ENCODE data around the gene SORCS1. TPM values are rescaled to one million over a fixed set of nuclear protein-coding genes. Genes with fewer than 3 reads are reported as not detected.

The SORCS1 gene
- total and polyA plus RNA-seq, 2 donors from 2014 or later, result 0.76 to 2.4 TPM

GRCh38 chr10:106938513-106938912, 226.0 kb downstream of the SORCS1 start:
- FAIRE-seq (no peak), DNase-seq (peak in 1 of 5 donors; percentile 39)
- no peak for TF ChIP-seq CTCF (IDR thresholded peaks at IDR 0.05; ENCODE audit: borderline replicate concordance, extremely low read depth, insufficient read depth)
- Histone ChIP-seq H3K36me3 (ENCODE audit: control insufficient read depth in 2 of 3, insufficient read depth in 3 of 3, low read length in 3 of 3) (no peaks in the 10 kb centered on the region), H3K27me3 (ENCODE audit: control insufficient read depth, insufficient read depth, low read length) (no peaks in the 10 kb centered on the region), H3K27ac (ENCODE audit: low read depth in 2 of 2, low read length in 2 of 2) (no peak overlapping the region), H3K4me1 (ENCODE audit: control insufficient read depth in 2 of 3, insufficient read depth in 2 of 3, low read depth in 1 of 3, low read length in 3 of 3) (peaks cover 0 to 4% (median 0%) of the 10 kb centered on the region in 3 donors), H3K4me3 (ENCODE audit: low read length in 3 of 3) (no peak overlapping the region), H3K9ac (ENCODE audit: low read length in 3 of 3) (no peak overlapping the region), H3K9me3 (ENCODE audit: control insufficient read depth in 2 of 3, insufficient read depth in 1 of 3, low read length in 3 of 3) (no peaks in the 10 kb centered on the region)
- intact Hi-C loops (cut with DNase I), result no loop called here

GRCh38 chr10:106935978-106936451, 228.5 kb downstream of the SORCS1 start:
- Histone ChIP-seq H3K27me3 (ENCODE audit: control insufficient read depth, insufficient read depth, low read length) (no peaks in the 10 kb centered on the region), H3K9ac (ENCODE audit: low read length in 3 of 3) (no peak overlapping the region), H3K9me3 (ENCODE audit: control insufficient read depth in 2 of 3, insufficient read depth in 1 of 3, low read length in 3 of 3) (no peaks in the 10 kb centered on the region), H3K27ac (ENCODE audit: low read depth in 2 of 2, low read length in 2 of 2) (no peak overlapping the region), H3K4me3 (ENCODE audit: low read length in 3 of 3) (no peak overlapping the region), H3K4me1 (ENCODE audit: control insufficient read depth in 2 of 3, insufficient read depth in 2 of 3, low read depth in 1 of 3, low read length in 3 of 3) (peaks cover 6% of the 10 kb centered on the region in 3 donors), H3K36me3 (ENCODE audit: control insufficient read depth in 2 of 3, insufficient read depth in 3 of 3, low read length in 3 of 3) (no peaks in the 10 kb centered on the region)
- FAIRE-seq (no peak), DNase-seq (no peak)
- no peak for TF ChIP-seq CTCF (IDR thresholded peaks at IDR 0.05; ENCODE audit: borderline replicate concordance, extremely low read depth, insufficient read depth)
- intact Hi-C loops (cut with DNase I), result no loop called here

GRCh38 chr10:106931853-106932249, 232.7 kb downstream of the SORCS1 start:
- Histone ChIP-seq H3K4me1 (ENCODE audit: control insufficient read depth in 2 of 3, insufficient read depth in 2 of 3, low read depth in 1 of 3, low read length in 3 of 3) (peaks cover 6 to 12% (median 6%) of the 10 kb centered on the region in 3 donors), H3K9me3 (ENCODE audit: control insufficient read depth in 2 of 3, insufficient read depth in 1 of 3, low read length in 3 of 3) (no peaks in the 10 kb centered on the region), H3K9ac (ENCODE audit: low read length in 3 of 3) (no peak overlapping the region), H3K36me3 (ENCODE audit: control insufficient read depth in 2 of 3, insufficient read depth in 3 of 3, low read length in 3 of 3) (no peaks in the 10 kb centered on the region), H3K4me3 (ENCODE audit: low read length in 3 of 3) (no peak overlapping the region), H3K27ac (ENCODE audit: low read depth in 2 of 2, low read length in 2 of 2) (no peak overlapping the region), H3K27me3 (ENCODE audit: control insufficient read depth, insufficient read depth, low read length) (no peaks in the 10 kb centered on the region)
- FAIRE-seq (no peak), DNase-seq (no peak)
- TF ChIP-seq CTCF (IDR thresholded peaks at IDR 0.05; ENCODE audit: borderline replicate concordance, extremely low read depth, insufficient read depth), result no peak
- intact Hi-C loops (cut with DNase I), result no loop called here
